Endometrial microvascular endothelial cells (primary cell): ENCODE data around the gene SLC25A41. TPM values are rescaled to one million over a fixed set of nuclear protein-coding genes. Genes with fewer than 3 reads are reported as not detected.
"Not testable (repeated sequence)": the region's sequence is repeated elsewhere in the genome, so short reads cannot be mapped to it uniquely, and the experiment has no call there.

Experiments used
- in situ Hi-C: cut with HindIII; loops from 2 replicates; pipeline ENCODE4 v1.10.0; 2017; ENCODE audit warnings: low sequenced_read_pairs, low pct_unique_long_range_greater_than_20kb; ENCODE audit errors: inconsistent ontology term
- total RNA-seq: library from RNA; depleted of rRNA; stranded (reverse); fragments of >200 nt; gene quantifications from one replicate; pipeline ENCODE4 v1.2.3, GENCODE V29; 2015; ENCODE audit errors: inconsistent ontology term

The SLC25A41 gene
- total RNA-seq, 1 donor from 2014 or later, result not detected

DNA sequence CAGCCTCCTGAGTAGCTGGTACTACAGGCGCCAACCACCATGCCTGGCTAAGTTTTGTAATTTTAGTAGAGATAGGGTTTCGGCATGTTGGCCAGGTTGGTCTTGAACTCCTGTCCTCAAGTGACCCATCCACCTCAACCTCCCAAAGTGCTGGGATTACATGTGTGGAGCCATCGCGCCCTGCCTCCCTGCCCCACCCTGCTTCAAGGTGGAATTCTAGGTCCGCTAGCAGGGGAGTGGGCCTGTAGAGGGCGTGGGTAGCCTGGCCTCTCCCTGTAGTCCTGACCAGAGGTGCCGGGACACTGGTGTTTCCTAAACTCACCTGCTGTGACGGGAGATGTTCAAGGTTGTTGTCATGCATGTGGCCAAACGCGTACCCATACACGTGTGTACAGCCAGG is 398 bp downstream of the SLC25A41 start:
- in situ Hi-C loops, result no loop called here

DNA sequence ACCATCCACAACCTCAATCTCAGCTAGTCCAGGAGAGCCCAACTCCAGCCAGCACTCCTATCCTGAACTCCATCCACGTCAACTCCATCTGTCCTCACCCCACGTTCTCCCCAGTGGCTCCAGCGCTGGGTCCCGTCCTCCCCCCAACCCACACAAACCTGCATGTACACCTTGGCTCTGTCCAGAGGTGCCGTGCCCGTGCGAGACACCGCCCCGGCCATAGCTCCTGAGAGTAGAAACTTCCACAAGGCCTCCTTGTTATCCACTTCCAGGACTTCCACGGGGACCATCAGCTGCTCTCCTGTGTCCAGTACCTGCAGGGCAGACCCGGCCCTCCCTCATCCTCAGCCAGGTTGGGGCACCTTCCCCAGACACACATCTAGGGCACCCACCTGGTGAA is 1.7 kb downstream of the SLC25A41 start:
- in situ Hi-C loops, result no loop called here

DNA sequence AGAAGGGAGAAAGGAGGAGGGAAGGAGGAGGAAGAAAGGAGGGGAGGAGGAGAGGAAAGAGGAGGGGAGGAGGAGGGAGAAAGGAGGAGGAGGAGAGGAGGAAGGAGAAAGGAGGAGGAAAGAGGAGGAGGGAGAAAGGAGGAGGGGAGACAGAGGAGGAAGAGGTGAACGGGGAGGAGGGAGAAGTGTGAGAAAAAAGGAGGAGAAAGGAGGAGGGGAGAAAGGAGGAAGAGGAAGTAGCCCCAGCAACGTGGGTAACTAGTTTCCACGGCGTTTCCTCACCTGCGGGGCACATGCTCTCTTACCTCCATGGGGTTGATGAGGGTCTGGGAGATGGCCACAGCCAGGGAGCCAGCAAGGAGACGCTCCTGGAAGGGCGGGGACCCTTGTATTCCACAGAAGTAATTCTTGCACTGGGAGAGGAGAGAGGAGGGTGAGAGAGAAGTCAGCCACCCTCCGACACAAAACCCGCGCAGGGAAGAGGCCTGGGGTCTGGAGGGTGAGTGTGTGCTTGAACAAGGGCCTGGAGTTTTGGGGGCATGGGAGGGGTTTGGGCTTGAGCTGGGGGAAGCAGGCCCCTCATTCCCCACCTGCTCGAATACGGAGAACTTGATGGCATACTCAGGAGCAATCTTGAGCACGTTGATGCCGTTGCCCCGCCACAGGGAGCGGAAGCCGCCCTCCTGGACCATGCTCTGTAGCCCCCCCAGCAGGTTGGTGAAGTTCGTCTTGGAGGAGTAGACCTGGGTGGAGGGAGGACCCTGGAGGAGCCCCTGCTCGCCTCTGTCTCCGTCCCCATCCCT is 3.9 kb downstream of the SLC25A41 start:
- in situ Hi-C loops, result no loop called here

DNA sequence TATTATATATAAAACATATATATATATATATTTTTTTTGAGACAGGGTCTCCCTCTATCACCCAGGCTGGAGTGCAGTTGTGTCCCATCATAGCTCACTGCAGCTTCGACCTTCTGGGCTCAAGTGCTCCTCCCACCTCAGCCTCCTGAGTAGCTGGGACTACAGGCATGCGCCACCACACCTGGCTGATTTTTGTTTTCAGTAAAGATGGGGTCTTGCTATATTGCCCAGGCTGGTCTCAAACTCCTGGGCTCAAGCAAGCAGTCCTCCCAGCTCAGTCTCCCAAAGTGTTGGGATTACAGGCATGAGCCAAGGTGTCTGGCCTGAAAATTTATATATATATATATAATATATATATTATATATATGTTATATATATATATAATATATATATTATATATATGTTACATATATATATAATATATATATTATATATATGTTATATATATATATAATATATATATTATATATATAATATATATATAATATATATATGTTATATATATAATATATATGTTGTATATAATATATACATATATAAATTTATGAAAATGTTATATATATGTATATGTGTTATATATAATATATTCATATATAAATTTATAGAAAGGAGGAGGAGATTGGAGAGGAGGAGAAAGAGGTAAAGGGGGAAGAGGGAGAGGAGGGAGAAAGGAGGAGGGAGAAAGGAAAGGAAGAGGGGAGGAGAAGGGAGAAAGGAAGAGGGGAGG is 4.7 kb downstream of the SLC25A41 start:
- in situ Hi-C loops, result not testable (repeated sequence)

DNA sequence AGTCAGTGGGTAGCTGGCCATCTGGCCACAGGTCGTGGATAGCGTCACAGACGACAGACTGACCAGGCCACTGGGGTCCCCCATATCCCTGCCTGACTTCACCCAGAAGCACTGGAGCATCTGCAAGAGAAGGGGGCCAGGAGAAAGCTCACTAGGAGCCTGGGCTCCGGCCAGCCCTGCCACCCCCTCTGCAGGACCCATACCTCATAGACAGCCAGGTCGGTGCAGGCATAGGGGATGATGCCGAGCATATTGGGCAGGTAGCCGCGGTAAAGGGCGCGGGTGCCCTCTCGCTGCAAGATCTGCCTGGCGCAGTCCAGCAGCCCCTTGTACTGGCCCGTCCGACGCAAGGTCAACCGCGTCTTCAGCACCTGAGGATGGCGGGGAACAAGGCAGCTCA is 6.4 kb downstream of the SLC25A41 start:
- in situ Hi-C loops, result no loop called here

DNA sequence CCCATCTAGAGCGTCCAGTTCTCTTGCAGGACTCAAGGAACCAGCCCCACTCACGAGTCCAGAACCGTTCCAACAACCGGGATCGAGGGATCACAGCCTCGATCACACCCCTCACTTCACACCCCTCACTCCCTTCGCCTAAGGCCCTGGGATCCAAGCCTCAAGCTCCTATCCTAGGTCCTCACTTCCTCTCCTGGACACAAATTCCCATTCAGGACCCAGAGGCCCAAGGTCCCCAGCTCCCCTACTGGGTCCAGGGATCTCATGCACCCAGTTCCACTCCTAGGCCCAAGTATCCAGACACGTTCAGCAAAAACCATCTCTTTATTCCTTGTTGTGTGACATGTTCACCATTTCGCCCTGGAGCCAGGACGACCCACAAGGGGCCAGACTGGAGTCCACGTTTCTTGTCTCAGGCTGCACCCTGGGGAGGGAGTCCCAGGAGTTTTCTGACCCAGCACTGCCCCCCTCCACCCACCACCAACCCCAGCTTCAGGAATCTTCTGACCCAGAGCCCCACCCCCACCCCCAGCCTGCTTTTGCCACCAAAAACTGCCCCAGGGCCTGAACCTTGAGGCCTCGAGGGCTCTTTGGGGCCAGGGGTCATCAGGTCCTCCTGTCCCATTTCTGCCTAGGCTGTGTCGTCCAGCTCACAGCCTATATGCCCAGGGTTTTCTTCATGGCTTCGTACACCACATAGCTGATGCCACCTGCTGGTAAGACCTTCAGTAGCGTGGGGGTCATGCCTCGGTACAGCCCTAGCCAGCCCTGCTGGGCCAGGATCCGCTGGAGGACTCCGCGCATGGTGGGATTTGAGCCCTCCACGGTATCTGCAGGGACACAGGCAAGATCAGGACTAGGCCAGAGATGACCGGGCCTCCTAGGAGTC is 7.6 kb downstream of the SLC25A41 start:
- in situ Hi-C loops, result no loop called here

DNA sequence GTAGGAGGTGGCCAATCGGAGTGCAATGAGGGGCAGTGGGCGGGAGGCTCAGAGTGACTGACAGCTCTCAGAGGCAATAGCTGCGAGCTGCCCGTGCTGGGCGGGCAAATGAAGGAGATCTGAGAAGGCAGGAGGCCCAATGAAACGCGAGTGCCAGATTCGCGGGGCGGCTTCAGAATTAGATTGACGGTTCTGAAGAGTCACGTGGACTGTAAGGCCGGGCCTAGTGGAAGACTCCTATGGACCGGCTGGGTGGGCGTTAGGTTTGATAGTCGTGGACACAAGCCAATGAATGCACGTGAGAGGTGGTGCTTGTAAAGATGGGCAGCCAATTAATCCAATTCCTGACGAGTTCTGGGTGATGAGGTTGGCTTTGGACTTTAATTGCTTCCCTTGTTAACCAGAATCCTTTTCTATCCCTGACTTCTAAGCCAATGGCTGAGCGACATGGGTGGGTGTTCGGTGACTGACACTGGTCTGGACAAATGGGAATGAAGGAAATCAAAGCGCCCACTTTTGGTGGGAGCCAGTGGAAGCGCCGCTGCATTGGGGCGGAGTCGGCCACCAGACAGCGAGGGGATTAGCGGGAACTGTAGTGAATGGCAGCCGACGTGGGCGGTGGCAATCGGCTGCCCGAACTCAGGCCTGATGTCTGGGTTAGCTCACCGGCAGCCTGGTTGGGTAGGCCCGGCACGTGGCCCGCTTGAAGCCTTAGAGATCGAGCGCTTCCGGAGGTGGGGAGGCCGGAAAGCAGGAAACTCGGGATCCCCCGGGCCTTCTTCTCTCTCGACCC is 8.4 kb downstream of the SLC25A41 start:
- in situ Hi-C loops, result no loop called here

DNA sequence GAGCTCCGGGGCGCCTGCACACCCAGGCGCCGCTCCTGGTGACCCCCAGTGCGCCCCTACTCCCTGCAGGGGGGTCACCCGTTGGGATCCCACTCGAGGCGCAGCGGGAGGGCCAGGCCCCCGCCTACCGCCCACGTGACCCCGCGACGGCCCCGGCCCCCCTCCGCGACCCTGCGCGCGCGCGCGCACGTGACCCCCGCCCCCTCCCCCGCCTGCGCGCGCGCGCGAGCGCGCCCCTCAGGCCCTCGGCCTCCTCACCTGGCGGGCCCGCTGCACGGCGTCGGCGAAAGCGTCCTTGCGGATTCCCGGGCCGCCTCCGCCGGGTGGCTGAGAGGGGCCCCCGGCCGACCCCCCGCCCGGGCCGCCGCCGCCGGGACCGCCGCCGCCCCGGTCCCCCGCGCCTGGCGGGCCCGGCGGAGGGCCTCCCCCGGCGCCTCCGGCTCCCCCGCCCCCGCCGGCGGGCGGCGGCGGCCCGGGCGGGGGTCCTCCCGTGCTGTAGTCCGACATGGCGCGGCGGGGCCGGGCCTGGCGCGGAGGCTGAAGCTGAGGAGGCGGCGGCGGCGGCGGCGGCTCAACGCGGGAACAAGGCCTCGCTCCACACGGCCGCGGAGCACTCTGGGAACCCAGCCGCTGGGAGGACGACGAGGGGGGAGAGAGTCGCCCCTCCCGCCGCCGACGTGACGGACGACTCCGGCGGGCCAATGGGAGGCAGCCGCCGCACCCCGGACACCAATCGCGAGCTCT is 9.2 kb downstream of the SLC25A41 start, which contains the start of gene KHSRP:
Gene KHSRP, minus strand, starts transcription at position 617 of the 744 bp plus-strand sequence. Its CDS starts 110 bp downstream, at position 507.
- in situ Hi-C loops, result no loop called here

DNA sequence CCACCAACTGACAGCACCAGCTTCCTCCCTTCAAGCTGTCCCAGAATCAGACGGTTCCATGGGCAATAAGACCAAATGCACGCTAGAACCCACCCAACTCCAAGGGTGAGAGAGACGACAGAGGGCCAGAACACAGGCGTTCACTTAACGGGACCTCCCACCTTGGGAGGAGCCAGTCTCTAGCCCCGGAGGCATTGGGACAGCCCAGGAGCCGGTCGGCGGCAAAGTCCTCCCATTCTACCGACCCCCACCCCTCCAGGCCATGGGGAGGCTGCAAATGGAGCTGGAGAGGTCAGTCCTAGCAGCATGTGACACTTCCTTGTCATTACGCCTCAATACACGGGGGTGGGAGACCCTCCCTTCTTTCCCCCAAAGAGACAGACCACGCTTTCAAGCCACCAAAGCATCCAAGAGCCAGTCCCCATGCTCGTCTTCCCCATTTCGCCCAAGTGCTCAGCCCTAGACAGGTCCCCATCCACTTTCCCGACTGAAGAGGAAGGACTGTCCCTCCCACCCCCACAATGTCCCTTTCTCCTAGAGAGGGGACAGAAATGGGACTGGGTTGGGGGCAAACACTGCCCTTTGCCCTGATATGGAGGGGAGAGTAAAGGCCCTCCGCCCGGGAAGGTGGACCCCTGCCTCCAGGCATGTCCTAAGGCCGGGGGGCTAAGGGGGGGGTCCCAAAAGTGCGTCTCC is 9.9 kb downstream of the SLC25A41 start:
- in situ Hi-C loops, result no loop called here

DNA sequence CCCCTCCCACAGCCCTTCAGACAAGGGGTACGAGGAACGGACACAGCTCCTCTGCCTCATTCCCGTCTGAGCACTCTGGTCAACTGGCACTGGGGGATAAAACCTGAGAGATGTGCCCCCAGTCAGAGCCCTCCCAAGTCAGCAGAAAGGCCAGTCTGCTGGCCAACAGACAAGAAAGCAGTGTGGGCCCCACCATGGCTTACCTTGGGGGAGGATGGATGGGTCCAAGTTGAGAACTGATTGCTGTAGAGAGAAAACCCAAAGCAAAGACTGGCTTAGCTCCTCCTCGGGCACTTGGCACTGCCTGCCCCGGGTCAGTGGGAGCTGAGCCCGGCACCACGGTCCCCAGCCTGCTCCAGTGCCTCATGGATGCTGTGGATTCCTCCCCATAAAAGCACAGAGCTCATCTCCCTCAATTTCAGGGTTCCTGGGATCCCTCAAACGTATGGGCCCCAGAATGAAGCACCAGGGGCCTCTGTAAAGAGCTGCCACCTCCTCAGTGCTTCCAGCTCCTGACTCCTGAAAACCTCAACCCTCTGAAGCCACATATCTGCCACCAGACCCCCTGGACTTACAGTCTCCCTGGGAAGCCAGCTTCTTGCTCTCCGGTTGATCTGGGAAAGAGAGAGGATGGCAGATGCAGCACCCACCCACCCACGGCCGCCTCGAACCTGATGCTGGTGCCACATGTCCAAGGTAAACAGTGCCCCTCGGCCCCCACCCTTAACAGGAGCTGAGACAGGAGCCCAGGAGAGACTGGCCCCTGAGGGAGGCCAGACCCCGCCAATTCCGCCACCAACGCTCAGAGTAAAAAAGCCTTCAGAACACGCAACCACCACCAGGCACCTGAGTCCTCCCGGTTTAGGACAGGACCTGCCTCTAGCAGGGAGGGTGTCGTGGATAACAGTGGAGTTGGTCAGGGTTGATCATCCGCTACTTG is 12.2 kb downstream of the SLC25A41 start:
- in situ Hi-C loops, result no loop called here

DNA sequence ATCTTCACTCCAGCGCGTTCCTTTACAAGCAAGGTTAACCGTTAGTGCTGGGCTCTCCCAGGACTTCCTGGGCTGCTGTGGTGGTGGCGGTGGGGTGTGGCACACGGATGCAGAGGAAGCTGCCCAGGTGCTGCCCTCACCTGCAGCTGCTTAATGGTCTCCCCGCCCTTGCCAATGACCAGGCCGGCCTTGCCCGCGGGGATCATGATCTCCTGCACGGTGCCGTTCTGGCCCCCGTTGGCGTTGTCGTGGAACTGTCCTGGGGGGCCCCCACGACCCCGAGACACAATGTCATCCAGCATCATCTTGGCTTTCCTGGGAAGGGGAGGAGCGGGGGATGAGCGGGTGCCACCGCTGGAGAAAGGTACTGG is 15.0 kb downstream of the SLC25A41 start:
- in situ Hi-C loops, result no loop called here

DNA sequence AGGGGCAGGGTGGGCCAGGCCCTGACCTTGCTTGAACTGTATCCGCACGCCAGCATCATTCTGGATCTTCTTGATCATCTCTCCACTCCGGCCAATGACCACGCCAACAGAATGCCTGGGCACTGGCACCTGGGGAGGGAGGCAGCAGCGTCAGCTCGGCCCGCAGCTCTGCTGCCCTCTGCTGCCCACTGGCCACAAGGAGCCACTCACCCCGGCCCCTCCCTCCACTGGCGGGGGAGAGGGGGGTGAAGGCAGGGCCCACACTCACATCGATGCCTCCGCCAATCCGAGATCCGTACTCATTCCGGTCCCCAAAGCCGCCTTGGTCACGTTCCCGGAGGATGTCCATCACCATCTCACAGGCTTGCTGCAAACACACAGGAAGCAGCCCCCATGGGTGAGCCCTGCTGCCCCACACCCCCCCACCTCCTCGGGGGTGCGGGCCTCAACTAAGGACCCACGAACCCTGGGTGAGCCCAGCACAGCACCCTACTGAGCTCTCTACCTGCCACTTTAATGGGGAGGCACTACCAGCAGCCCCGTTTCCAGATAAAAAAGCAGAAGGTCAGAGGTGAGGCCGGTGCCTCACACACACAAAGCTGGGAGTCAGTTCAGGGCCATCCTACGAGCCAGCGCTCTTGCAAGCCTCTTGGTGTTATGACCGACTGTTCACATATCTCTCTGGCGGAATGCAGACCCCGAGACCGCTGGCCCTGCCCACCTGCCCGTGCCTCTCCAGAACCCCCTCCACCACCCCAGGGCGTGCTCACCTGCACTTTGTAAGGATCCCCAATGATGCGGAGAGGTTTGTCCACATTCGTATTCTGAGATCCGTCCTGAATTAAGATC is 15.6 kb downstream of the SLC25A41 start:
- in situ Hi-C loops, result no loop called here

DNA sequence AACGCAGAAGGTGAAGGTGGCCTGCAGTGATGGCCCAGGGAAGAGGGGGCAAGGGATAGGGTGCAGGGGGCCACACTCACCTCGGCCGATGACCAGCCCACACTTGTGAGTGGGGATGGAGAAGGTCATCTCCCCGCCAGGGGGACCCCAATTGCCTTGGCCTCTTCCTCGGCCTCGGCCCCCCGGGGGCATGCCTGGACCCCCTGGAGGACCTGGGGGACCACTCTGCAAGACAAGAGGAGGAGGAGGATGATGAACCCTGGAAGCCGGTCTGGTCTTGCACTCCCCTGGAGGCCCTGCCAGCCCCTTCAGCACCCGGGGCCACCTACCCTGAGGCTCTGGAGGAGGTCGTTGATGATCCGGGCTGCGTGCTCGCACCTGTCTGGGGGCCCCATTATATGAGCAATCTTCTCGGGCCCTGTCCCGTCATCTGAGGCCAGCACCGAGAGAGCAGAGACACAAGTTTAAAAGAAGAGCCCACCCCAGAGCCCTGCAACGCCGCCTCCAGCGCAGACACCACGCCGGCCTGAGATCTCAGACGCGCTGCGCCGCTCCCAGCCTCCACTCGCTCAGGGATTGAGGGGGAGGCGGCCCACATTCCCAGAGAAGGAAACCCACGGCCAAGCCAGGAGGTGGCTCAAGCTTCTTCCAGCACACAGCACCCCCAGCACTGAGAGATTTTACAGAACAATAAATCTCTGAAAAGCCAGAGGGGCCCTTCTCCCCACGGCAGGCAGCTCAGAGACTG is 16.7 kb downstream of the SLC25A41 start:
- in situ Hi-C loops, result no loop called here

DNA sequence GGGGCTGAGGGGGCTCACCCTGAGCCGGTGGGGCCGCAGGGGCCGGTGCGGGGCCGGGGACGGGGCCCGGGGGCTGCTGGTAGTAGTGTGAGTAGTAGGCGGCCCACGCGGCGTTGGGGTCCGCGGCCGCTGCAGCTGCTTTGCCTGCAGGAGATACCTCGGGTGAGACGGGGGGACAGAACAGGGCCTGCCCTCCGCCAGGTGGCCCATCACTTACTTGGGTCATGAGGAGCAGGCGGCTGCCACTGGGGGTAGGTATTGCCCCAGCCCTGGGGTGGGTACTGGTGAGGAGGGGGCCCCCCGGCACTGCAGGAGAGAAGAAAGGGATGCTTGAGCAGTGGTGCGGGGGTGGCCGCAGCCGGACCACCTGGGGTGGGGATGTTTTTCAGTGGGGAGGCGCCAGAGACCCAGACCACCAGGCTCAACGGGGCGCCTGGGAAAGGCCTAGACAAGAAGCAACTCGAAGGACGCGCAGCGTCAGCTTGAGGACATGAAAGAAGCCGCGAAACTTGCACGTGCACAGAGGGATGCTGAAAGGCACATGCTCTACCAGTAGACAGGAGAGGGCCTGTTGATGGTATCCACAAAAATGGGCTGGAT is 17.9 kb downstream of the SLC25A41 start:
- in situ Hi-C loops, result no loop called here
